NCI-H226 (cell line): ENCODE results near the gene LRRC63.
"Not testable (repeated sequence)": the region's sequence is repeated elsewhere in the genome, so short reads cannot be mapped to it uniquely, and the experiment has no call there.

Experiments
- DNase-seq: peaks from one replicate; pipeline ENCODE4 v3.0.0-alpha.2; 2015

LRRC63 gene

DNA sequence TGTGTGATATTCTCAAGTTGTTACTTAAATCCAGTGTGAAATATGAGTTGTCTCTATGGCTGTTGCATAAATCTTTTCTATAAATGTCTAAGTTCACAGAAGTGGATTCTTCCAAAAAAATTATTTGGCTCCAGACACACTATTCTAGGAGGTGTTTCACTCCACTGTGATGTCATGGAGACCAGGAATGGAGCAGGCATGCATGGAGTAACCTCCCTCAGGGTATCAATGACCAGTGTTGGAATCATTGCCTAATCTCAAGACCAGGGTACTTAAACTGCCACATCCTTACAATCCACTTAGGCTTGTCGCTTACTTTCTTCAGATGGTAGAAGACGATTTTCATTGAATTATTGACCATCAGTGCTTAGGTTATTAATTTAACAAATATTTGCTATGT lies 55.4 kb downstream of the LRRC63 start:
- peak; percentile 5 for DNase-seq

DNA sequence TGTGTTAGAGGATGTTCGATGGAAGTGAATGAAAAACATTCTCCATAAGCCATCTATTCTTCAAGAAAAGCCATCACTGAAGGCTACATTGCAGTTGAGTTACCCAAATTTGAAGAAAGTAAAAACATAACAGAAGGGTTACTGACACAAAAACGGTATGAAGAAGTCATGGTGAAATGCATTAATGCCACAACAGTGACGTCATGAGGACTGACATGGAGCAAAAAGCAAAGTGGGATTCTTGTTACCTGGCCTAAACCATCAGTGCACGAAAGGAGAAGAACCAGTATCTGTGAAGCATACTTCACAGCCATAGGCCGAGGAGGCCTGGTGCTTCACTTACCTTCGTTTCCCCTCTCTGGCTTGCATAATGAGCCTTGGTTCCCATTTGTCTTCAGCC lies 58.7 kb downstream of the LRRC63 start:
- no peak for DNase-seq

DNA sequence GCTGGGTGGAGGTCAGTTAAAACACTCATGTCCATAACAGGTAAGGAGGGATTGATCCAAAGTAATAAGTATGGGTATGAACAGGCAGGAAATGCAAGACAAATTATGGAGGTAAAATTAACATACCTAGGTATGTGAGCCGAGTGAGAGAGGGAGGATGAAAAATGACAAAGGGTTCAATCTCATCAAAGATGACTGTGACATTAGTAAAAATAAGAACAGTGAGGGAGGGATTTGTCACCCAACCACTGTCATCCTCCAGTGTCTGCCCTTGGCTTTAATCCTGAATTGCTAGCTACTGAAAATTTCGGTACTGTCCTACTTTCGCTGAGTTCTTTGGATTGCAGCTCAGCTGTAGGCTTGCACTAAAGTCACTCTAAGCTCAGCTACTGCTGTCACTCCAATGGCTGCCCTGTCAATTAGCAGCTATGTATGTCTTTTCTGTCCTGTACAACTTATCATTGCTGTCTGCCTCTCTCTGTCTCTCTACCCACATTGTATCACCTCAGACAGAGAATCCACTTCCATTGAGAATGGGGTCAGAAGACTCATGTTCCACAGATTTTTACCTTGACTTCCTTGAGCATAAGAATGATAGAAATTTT lies 62.5 kb downstream of the LRRC63 start:
- no peak for DNase-seq

DNA sequence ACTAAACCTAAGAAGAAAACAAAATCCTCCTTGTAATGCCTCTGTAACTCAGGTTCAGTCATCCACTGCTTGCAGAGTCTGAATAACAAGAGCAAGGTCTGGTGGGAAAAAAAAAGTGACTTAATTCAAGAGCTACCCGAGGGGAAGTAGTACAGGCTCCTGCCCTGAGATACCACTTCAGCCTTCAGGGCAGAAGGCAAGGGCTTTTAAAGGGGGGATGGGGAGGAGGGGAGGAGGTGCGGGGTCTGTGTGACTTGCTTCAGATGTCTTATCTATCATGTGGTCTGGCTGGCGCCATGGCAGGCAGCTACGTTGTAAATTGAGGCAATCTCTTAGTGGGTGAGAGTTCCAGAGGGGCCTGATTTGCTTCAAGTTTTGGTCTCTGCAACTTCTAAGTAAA lies 66.7 kb downstream of the LRRC63 start:
- DNase-seq, result no peak

DNA sequence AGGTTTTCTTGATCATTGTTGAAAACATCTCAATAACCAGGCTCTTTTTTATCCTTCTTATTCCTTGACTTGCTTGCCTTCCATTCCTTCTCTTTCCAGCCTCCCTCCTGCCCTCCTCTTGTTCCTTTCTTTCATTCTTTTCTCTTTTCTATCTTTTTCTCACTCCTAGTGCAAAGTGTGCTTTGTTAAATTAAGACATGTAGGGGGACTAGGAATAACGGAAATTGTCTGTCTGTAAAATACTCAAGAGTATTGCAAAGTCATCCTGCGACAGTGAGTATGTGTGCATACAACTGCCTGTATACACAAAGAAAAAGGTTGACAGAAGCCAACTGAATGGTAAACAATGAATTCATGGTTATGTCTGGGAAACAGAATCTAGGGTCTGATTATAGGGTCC lies 70.1 kb downstream of the LRRC63 start:
- no peak for DNase-seq

DNA sequence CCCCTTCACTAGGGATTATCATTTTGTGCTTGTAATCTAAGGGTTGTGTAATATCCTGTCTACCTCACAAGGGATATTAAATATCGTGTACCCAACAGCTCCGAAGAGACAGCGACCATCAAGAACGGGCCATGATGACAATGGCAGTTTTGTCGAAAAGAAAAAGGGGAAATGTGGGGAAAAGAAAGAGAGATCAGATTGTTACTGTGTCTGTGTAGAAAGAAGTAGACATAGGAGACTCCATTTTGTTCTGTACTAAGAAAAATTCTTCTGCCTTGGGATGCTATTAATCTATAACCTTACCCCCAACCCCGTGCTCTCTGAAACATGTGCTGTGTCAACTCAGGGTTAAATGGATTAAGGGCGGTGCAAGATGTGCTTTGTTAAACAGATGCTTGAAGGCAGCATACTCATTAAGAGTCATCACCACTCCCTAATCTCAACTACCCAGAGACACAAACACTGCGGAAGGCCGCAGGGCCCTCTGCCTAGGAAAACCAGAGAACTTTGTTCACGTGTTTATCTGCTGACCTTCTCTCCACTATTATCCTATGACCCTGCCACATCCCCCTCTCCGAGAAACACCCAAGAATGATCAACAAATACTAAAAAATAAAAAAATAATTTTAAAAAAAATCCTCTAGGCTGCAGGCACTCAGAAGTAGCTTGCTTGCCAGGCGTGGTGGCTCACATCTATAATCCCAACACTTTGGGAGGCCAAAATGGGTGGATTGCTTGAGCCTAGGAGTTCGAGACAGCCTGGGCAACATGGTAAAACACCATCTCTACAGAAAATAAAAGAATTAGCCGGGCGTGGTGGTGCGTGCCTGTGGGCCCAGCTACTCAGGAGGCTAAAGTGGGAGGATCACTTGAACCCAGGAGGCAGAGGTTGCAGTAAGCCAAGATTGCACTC lies 72.4 kb downstream of the LRRC63 start:
- DNase-seq, result not testable (repeated sequence)

DNA sequence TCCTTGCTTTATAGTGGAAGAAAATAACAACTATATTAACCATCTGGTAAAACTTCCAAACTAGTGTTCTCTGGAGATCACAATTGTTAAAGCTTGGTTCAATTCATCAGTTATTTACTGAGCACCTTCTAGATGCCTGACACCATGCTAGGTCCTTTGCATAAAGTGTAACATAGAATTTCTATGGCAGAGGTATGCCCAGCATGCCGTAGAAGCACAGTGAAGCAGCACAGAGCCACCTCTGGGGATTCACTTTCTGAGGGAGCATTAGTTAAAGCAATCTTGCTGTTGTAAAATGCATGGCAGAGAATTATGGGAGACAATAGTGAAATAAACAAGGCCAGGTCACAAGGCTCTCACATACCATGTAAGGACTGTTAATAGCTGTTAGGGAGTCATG lies 75.2 kb downstream of the LRRC63 start:
- no peak for DNase-seq

DNA sequence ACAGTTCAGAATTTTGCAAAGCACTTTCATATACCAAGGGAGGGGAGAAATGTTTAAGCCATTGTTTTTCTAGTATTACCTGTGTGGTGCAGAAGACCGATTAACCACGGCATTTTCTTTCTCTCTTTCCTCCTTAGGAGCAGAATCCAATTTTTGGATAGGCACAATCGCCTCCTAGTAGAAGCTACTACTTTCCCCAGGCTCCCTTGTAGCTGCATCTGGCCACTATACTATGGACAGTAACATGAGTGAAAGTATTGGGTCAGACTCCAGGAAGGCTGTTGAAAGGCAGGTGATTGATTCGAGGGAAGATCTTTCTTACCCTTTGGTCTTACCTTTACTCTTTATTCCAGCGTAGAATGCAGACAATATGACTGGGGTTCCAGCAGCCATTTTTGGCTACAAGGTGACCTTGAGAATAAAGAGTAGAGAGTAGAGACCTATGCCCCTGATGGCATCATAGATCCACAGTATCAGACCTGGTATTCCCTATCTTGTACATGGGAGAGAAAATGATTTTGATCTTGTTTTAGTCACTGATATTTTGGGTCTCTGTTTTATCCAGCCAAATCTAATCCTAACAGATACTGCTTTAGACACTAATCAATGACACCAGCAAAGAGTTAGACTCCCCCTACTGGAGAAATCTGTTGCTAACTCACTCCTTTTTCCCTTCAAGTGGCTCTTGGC lies 77.0 kb downstream of the LRRC63 start:
- no peak for DNase-seq

DNA sequence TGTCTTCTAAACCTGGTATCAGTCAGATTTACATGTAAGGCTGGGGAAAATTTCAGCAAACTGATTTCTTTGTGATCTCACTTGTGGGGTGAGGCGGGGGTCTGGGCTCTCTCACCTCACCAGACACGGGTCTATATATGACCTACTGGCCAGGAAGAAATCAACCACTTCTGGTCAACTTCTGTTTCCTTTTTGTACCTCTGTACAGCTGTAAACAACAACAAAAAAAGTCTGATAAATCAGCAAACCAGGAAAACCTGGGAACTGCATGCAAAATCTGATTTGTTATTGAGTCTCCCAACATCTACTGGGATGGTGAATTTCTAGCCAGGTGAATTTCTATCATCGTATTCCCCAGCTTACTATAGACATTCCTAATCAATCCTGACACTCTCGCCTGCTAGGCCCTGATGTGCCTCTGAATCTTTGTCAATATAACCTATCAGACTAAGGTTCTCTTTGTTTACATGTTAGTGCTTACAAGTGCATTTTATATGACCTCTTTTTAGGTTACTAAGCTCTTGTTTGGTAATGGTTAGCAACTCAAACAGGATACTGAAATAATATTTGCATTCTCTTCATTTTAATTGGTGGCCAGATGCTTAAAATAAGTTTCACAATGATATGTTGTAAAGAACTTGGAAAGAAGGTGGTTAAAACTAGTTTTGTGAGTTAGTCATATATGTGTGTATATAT lies 77.7 kb downstream of the LRRC63 start:
- no peak for DNase-seq

DNA sequence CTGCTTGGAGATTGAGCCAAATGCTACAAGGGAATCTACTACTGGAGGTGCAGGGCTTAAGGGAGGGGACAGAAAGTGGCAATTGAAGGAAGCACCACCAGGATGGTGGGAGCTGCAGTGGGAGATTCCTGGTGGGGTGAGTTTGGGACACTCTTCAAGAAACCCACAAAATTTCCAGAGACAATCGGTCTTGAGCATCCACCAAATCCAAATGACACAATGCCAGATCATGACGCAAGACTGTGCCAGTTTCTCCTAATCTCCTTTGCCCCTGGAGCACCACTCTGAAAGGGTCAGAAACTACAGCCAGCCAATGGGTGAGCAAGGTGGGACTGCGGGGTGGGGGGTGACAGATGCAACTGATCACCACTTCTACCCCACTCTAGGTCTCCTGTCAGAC lies 78.7 kb downstream of the LRRC63 start:
- DNase-seq, result no peak

DNA sequence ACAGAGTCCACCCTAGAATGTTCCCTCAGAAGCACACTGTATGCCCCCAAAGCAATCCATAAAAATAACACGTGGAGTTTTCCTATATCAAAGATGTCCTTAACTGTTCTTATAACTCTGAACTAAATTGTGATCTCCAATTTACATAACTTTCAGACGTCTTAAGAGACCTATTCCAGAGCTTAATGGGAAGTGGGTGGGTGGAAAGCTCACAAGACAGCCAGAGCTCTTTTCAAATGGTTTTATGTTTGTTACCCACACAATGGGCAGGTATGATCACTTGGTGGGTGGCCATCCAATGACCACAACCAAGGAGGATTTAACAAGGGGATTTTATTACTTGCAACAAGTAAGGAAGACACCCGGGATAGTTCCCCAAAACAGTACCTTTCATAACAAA lies 81.7 kb downstream of the LRRC63 start:
- DNase-seq, result no peak

DNA sequence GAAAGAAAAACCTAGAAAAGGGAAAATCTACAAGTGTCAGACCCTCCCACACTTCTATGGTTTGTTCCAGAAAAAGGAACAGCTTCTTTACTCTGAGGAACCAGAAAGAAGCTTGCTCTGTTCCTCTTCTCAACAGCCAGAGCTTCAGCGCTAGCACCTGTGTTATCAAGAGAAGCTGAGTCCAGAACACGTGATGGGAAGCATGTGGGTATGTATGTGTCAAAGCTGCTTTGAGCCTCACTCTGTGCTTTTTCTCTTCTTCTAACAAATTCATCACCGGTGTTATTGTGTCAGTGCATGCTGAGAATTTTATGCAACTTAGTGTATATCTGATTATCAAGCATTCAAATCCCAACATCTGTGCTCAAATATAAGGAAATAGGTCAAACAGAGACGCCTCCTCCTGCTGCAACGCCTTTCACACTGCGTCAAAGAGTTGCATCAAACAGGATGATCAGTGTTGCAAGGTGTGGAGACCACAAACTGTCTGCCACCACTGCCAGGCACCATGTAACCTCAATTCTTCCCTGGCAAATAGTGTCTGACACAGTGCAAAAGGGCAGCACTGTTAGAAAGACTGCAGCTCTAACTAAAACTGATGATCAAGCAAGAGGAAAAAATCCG lies 83.9 kb downstream of the LRRC63 start:
- peak; percentile 82 for DNase-seq

DNA sequence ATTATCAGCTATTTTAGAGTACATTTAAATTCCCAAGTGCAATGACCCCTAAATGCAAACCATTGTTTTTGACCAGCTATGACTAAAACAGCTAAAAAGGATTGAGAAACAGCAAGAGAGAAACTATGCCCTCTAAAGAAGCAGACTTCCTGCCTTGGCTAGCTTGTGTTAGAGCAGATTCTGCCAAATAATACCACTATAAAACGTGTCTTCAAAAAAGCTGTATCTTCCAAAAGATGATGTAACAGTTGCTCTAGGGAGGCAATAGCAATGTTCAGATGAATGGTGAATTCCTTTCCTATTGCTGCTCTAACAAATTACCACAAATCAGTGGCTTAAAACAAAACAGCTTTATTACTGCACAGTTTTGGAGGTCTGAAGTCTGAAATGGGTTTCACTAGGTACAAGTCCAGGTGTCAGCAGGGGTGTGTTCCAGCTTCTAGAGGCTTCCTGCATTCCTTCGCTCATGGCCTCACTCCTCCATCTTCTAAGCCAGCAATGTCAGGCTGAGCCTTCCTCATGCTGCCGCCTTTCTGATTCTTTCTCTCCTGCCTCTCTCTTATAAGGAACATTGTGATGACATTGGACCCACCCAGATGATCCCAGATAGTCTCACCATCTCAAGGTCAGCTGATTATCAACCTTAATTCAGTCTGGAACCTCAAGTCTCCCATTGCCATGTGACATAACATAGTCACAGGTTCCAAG lies 84.5 kb downstream of the LRRC63 start:
- DNase-seq, result peak; percentile 87

DNA sequence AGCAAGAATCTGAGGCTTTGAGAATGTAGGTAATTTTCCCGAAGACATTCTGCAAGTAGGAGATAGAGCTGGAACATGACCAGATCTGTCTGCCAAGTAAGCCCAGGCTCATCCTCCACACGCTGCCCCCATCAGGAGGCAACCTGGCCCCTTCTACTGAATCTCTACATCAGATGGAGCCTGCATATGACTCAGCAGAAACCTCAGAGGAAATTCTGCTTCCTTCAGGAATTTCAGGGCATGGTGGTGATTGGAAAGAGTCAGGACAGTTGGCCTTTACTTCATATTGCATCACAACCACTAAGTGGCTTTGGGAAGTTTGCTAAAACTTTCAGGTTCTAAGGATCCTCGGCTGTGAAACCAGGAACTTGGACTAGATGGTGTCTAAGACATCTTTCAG lies 85.2 kb downstream of the LRRC63 start:
- peak; percentile 98 for DNase-seq

DNA sequence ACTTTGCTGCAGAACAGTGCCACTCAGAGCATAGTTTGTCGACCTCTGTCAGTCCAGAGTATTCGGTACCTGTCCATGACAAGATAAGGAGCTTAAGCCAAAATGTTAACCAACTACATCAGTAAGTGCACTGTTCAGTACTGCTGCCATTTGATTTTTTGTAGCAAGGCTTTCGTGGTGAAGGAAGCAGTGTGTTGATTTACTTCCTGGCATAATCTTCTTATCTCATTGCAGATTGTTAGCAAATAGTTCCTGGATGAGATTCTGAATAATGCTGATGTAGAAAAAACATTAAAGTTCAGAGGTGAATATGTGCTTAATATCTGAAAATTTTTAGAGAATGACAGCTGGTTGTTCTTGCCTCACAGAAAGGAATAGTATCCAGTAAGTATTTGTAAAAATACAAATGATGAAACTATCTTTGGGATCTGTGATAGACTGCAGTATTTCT lies 85.7 kb downstream of the LRRC63 start:
- DNase-seq, result peak; percentile 67

DNA sequence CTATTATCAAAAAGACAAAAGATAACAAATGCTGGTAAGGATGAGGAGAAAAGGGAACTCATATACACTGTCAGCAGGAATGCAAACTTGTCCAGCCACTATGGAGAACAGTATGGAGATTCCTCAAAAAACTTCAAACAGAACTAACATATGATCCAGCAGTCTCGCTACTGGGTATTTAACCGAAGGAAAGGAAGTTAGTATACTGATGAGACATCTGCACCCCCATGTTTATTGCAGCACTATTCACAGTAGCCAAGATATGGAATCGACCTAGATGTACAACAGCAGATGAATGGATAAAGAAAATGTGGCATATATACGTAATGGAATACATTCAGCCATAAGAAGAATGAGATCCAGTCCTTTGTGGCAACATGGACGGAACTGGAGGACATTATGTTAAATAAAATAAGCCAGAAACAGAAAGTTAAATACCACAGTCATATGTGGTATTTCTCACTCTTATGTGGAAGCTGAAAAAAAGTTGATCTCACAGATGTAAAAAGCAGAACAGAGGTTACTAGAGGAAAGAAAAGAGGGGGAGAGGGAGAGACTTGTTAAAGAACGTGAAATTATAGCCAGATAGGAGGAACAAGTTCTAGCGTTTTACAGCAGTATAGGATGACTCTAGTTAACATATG lies 92.1 kb downstream of the LRRC63 start:
- DNase-seq, result no peak

DNA sequence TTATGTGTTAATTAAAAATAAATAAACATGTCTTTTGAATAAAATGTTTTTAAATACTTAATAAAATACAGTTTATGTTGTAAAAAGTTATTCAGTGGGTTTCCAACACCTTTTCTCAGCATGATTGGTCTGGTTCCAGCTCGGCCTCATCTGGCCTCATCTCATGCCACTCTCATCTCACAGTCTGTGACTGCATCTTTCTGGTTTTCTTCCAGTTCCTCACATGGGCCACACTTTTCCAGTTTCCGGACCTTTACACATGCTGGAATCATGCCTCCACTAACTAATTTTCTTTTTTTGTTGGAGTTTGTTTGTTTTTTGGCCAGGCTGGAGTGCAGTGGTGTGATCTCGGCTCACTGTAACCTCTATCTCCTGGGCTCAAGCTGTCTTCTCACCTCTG lies 92.8 kb downstream of the LRRC63 start:
- no peak for DNase-seq

DNA sequence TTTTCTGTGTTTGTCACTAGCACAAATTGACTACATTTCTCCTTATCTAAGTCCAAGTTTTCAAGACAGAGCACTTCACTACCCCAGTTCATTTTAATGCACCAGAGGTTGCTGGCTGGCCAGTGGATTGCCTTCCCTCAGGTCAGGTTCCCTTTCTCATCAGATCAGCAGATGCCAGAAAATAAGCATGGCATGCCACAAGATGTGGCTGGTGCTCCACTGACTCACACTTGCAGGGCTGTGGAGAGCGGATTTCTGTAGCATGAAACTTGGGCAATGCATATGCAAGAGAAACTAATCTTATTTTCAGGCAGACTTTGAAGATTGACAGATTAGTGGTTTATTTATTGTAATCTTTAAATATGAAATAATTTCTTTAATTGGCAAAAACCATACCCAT lies 95.8 kb downstream of the LRRC63 start:
- no peak for DNase-seq

DNA sequence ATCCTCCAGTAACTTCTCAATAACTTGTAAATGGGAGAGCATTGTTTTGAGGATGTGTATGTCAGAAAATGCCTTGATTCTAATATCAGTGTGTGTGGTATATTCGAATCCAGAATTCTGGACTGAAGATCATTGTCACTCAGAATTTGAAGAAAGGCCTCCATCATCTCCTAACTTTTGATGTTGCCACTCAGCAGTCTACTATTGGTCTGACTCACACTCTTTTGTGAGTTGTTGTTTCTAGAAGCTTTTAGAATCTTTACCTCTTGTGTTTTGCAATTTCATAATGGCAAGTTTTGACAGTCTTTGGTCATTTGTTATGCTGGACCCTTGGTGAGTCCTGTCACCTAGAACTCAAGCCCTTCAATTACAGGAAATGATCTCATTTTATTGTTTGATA lies 98.3 kb downstream of the LRRC63 start:
- no peak for DNase-seq

DNA sequence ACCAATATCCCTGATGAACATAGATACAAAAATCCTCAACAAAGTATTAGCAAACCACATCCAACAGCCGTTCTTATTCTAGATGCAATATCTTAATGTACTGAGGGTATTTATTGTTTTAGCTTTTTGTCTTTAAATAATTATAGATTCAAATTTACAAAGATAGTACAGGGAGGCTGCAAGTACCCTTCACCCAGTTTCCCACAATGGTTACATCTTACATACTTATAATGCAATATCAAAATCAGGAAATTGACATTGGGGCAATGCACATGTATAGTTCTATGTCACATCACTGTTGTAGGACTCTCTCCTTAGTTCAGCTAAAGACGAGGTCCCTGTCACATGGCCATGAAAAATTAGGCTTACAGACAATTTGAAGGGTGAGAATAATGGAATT lies 99.5 kb downstream of the LRRC63 start:
- no peak for DNase-seq

DNA sequence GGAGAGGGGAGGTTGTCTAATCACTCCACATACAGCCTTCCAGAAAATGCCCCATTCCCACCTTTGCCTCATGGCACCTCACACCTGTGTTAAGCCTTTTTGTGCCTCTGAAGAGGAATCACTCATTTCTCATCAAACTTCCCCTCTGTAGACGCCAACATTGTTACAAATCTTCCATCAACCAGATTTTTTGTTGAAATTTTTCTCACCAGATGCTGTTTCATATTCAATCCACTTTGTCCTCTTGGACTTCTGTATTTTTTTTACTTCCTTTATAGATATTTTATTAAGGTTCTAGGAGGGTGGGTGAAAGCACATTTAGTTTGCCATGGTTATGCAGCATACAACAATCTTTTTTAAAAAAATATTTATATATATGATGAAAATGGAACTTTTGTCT lies 101.3 kb downstream of the LRRC63 start:
- no peak for DNase-seq
